Prostate gland (tissue), 1 donor: ENCODE results near the gene ZDHHC19.

Source experiments
- POLR2A ChIP-seq: fragments of 450-650 bp; IDR thresholded peaks from one replicate; pipeline ENCODE4 v1.6.1; 2016; ENCODE audit warnings: antibody characterized with exemption, mild to moderate bottlenecking
- POLR2AphosphoS5 ChIP-seq: sonication (generic); formaldehyde crosslinking; IDR thresholded peaks from one replicate; pipeline ENCODE4 v1.6.1; 2017; ENCODE audit warnings: antibody characterized with exemption

DNA sequence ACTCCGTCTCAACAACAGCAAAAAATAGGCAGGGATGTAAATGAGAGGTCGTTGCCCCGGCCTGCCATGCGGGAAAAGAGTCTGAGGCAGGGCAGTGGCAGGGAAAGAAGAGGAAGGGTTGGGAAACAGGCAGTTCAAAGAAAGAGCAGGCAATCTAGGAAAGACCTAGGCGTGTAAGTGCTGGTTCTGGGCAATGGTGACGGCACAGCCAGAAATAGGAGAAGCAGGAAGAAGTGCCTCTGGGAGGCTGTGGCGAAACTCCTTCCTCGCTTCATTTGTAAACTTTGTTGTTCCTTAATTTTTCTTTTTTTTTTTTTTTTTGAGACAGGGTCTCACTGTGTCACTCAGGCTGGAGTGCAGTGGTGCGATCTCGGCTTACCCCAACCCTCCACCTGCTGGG is 9.4 kb upstream of the ZDHHC19 start:
- TF ChIP-seq POLR2AphosphoS5 (no peak), POLR2A (no peak)
